ENCODE measurements around the gene C6orf132.
A peak's percentile ranks its signal among the peaks of the same experiment; 100 is the strongest.

DNA sequence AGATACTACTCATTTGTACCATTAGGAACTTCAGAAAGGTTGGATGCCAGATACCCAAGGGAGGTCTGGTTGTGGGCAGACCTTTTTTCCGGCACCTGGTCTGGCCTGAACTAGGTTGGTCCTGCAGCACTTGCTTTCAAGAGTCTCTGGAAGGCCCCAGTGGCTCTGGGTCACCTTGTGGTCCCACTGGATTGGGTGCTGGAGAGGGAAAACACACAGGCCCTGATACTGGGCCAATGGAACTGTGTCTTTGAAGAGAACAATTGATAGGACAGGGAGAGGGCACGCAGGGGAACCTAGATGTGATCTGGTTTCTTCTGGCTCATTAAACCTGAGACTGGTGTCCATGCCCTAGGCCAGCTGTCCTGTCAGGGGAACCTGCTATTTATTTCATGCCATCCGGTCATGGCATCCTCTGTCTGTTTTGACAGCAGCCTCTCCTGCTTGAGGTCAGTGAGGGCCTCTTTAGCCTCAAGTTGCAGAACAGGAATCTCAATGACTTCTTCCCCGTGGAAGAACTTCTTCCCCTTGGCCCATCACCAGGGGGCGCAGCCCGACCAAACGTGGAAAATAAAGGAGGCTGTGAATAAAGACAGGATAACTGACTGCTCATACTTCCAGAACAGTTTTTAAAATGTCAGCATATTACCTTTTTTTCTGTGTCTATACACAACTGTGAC, 67.1 kb downstream of the C6orf132 start:
- TF ChIP-seq POLR2A (IDR thresholded peaks at IDR 0.05; ENCODE audit: low read depth, low read length) (no peak), CTCF (conservative IDR thresholded peaks at IDR 0.05; ENCODE audit: low read depth, low read length) (peak; percentile 96), RAD21 (IDR thresholded peaks at IDR 0.05; ENCODE audit: low read length) (peak; percentile 96), BHLHE40 (IDR thresholded peaks at IDR 0.05; ENCODE audit: low read depth, low read length) (no peak), NFE2L2 (IDR thresholded peaks at IDR 0.05; ENCODE audit: low read depth, low read length) (no peak), CEBPB (IDR thresholded peaks at IDR 0.05; ENCODE audit: low read depth, low read length) (no peak)
- TF ChIP-seq, protein P1, sequence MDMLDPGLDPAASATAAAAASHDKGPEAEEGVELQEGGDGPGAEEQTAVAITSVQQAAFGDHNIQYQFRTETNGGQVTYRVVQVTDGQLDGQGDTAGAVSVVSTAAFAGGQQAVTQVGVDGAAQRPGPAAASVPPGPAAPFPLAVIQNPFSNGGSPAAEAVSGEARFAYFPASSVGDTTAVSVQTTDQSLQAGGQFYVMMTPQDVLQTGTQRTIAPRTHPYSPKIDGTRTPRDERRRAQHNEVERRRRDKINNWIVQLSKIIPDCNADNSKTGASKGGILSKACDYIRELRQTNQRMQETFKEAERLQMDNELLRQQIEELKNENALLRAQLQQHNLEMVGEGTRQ (IDR thresholded peaks at IDR 0.05; ENCODE audit: low read depth, low read length), result no peak

Measured in IMR-90 (cell line).